Spleen (tissue), 13 donors: Measurements from ENCODE around the gene FAM72A. TPM values are rescaled to one million over a fixed set of nuclear protein-coding genes. Genes with fewer than 3 reads are reported as not detected.
A peak's percentile ranks its signal among the peaks of the same experiment; 100 is the strongest.
"Not testable (repeated sequence)": the region's sequence is repeated elsewhere in the genome, so short reads cannot be mapped to it uniquely, and the experiment has no call there.

Experiments
- DNase-seq: peaks from one replicate; pipeline ENCODE4 v3.0.0-alpha.2; 2020
- H3K27ac ChIP-seq, 8 donors: fragments of 200-600 bp; sonication (generic) in 7 of 8; 1 replicate in 4 of 8; 2 replicates in 4 of 8; pipeline versions ENCODE4 v1.5.0 to v1.8.0; 2016 to 2021; ENCODE audit warnings: inconsistent platforms in 4 of 8, mild to moderate bottlenecking in 4 of 8, moderate library complexity in 1 of 8
- H3K27me3 ChIP-seq, 7 donors: fragments of 200-600 bp; sonication (generic) in 6 of 7; replicated peaks in 1 of 7; 1 replicate in 4 of 7; 2 replicates in 3 of 7; pipeline versions ENCODE4 v1.5.0 to v1.8.0; 2016 to 2021; ENCODE audit warnings: inconsistent platforms in 3 of 7, mild to moderate bottlenecking in 1 of 7
- H3K36me3 ChIP-seq, 6 donors: fragments of 200-600 bp; sonication (generic) in 5 of 6; 1 replicate in 4 of 6; 2 replicates in 2 of 6; pipeline versions ENCODE4 v1.5.0 to v1.8.0; 2016 to 2021; ENCODE audit warnings: inconsistent platforms in 2 of 6
- H3K4me1 ChIP-seq, 6 donors: fragments of 200-600 bp; sonication (generic) in 5 of 6; 1 replicate in 3 of 6; 2 replicates in 3 of 6; pipeline versions ENCODE4 v1.5.0 to v1.8.0; 2016 to 2021; ENCODE audit warnings: inconsistent platforms in 3 of 6
- H3K4me3 ChIP-seq, 8 donors: fragments of 200-600 bp; sonication (generic) in 7 of 8; 1 replicate in 4 of 8; 2 replicates in 4 of 8; pipeline versions ENCODE4 v1.5.0 to v1.8.0; 2016 to 2021; ENCODE audit warnings: inconsistent platforms in 4 of 8, mild to moderate bottlenecking in 4 of 8, moderate library complexity in 2 of 8
- H3K9me3 ChIP-seq, 8 donors: fragments of 200-600 bp; sonication (generic) in 7 of 8; 1 replicate in 4 of 8; 2 replicates in 4 of 8; pipeline versions ENCODE4 v1.5.0 to v1.8.0; 2016 to 2021; ENCODE audit warnings: inconsistent platforms in 4 of 8
- POLR2AphosphoS5 ChIP-seq, 3 donors: sonication (generic); formaldehyde crosslinking; IDR thresholded peaks; one replicate each; pipeline ENCODE4 v1.5.1; 2017; ENCODE audit warnings: antibody characterized with exemption in 3 of 3
- WGBS, 5 donors: extraction: QIAGEN DNeasy Blood & Tissue Kit in 3 of 5; methylation state at CpG; one replicate each; pipeline versions ENCODE4 v1.1.5 to v1.1.7; 2013 to 2018; 5-methylcytosine and 5-hydroxymethylcytosine counted together
- intact Hi-C: fragments of 100-400 bp; cut with DNase I; formaldehyde crosslinking; loops from one replicate; pipeline ENCODE4 v1.15.0; 2023; ENCODE audit warnings: low total_unique reads
- long read RNA-seq, 2 donors: transcript quantifications; one replicate each; lab custom pipeline, GENCODE V29; 2026
- polyA plus RNA-seq, 3 donors: library from polyadenylated mRNA; stranded (reverse); fragments of 200-250 nt; gene quantifications; one replicate each; pipeline ENCODE4 v1.2.1, GENCODE V29; 2013
- total RNA-seq, 7 donors: library from RNA; depleted of rRNA in 3 of 7; stranded (reverse); fragments of >200 nt in 3 of 7; fragmentation: NEBNext Ultra II Directional in 4 of 7; extraction: Animal tissue kit (Norgen Biotek cat#: 25700) in 4 of 7; gene quantifications; one replicate each; pipeline versions ENCODE4 v1.1.0 to v1.2.1, GENCODE V29; 2016 to 2021
- donor health status: healthy with polysubstance abuse.
- donor health status: DM: no; HTN: no; CAD: no; lungs with moderate emphysema.
- donor health status: DM: no; HTN: no; CAD: no.
- donor health status: Bipolar disorder and iron deficiency.
- donor health status: healthy.
- donor health status: DM: no; HTN: no; CAD: no.
- donor health status: DM: yes; HTN: yes; CAD: no.

The FAM72A gene
- 10 to 100 TPM in 1 of 7 donors, 1 to 10 TPM in 6; 3.9 to 20.6 (median 7.3) TPM for total RNA-seq
- 1 to 10 TPM; 4.6 to 9.1 (median 7.8) TPM for polyA plus RNA-seq
- long read RNA-seq, donor 1, partial matches to known transcripts, result 0 of 2 reads
- long read RNA-seq, donor 1, other reads (novel, unspliced or antisense), result 0 of 2 reads
- long read RNA-seq, donor 2, transcript FAM72A-202 (4 exons, 2,398 nt), result major isoform, 5 of 8 reads
- long read RNA-seq, donor 2, partial matches to known transcripts, result 0 of 8 reads
- long read RNA-seq, donor 2, other reads (novel, unspliced or antisense), result 0 of 8 reads

- TF ChIP-seq POLR2AphosphoS5 (IDR thresholded peaks at IDR 0.05), result peak in 1 of 3 donors; percentile 6
- peak; percentile 98 for DNase-seq
- H3K36me3 ChIP-seq, H3K4me1 ChIP-seq, intact Hi-C loops, H3K27me3 ChIP-seq, H3K9me3 ChIP-seq: not testable (repeated sequence)
- Histone ChIP-seq H3K27ac (peak within 1 kb of the TSS; percentile 57 to 90 (median 88)), H3K4me3 (peak within 1 kb of the TSS; percentile 46 to 75 (median 58))
- 0 to 1% (median 0%) methylated on average over 13 to 22 of the region's 36 CpGs for WGBS, 5 donors
Observed at GRCh38 chr1:206202789-206203363, at the start of gene FAM72A. FAM72A (minus strand) TSS chr1:206202839; CDS start chr1:206202025, 814 bp downstream.

- 33 to 79% (median 63%) methylated on average over 2 of the region's 3 CpGs for WGBS, 5 donors
Observed at GRCh38 chr1:206250953-206251681, 48.5 kb upstream of the FAM72A start.

GRCh38 chr1:206246129-206246886 is 43.7 kb upstream of the FAM72A start:
- H3K4me3 ChIP-seq, H3K27ac ChIP-seq, H3K4me1 ChIP-seq, intact Hi-C loops, H3K36me3 ChIP-seq, H3K9me3 ChIP-seq, H3K27me3 ChIP-seq, DNase-seq: not testable (repeated sequence)
- WGBS, 5 donors, result no CpG with 5 or more reads among the region's 10 CpGs

More at GRCh38 chr1:206250953-206251681, 48.5 kb upstream of the FAM72A start:
- intact Hi-C loops, DNase-seq, H3K27ac ChIP-seq, H3K27me3 ChIP-seq, H3K36me3 ChIP-seq, H3K9me3 ChIP-seq, H3K4me1 ChIP-seq, H3K4me3 ChIP-seq: not testable (repeated sequence)

- H3K27ac ChIP-seq, H3K27me3 ChIP-seq, H3K4me3 ChIP-seq, H3K9me3 ChIP-seq, intact Hi-C loops, H3K36me3 ChIP-seq, DNase-seq, H3K4me1 ChIP-seq: not testable (repeated sequence)
- 70 to 91% (median 71%) methylated on average over 1 of the region's 3 CpGs for whole genome bisulfite sequencing, 5 donors
Observed at GRCh38 chr1:206245479-206245878, 42.8 kb upstream of the FAM72A start.

- 4 to 21% (median 11%) methylated on average over 1 to 3 of the region's 3 CpGs for WGBS, 5 donors
Observed at GRCh38 chr1:206243335-206243734, 40.7 kb upstream of the FAM72A start.

GRCh38 chr1:206240288-206240687 is 37.6 kb upstream of the FAM72A start:
- Histone ChIP-seq H3K27ac (peak overlapping the region in 1 of 8 donors; percentile 7), H3K4me1 (peaks cover 0 to 19% (median 1%) of the 10 kb centered on the region in 6 donors)
- H3K27me3 ChIP-seq, intact Hi-C loops, H3K4me3 ChIP-seq, DNase-seq, H3K9me3 ChIP-seq, H3K36me3 ChIP-seq: not testable (repeated sequence)
- WGBS, 5 donors, result 56 to 76% (median 65%) methylated on average over 4 of the region's 4 CpGs

More at GRCh38 chr1:206243335-206243734, 40.7 kb upstream of the FAM72A start:
- H3K36me3 ChIP-seq, H3K27me3 ChIP-seq, intact Hi-C loops, DNase-seq, H3K4me3 ChIP-seq, H3K9me3 ChIP-seq: not testable (repeated sequence)
- peaks cover 0 to 19% (median 1%) of the 10 kb centered on the region in 6 donors for H3K4me1 ChIP-seq
- peak overlapping the region in 4 of 8 donors; percentile 46 to 60 (median 52) for H3K27ac ChIP-seq

GRCh38 chr1:206235190-206235589 is 32.6 kb upstream of the FAM72A start:
- intact Hi-C loops, DNase-seq, H3K4me3 ChIP-seq, H3K9me3 ChIP-seq, H3K36me3 ChIP-seq, H3K27me3 ChIP-seq, H3K27ac ChIP-seq: not testable (repeated sequence)
- peaks cover 0 to 12% (median 0%) of the 10 kb centered on the region in 6 donors for H3K4me1 ChIP-seq
- 50% methylated on average over 1 of the region's 2 CpGs; no CpG with 5 or more reads in 4 of the 5 donors for WGBS, 5 donors

- H3K27me3 ChIP-seq, intact Hi-C loops, H3K27ac ChIP-seq, H3K4me1 ChIP-seq, H3K9me3 ChIP-seq, H3K4me3 ChIP-seq, DNase-seq, H3K36me3 ChIP-seq: not testable (repeated sequence)
- 70 to 97% (median 82%) methylated on average over 2 to 3 of the region's 3 CpGs for WGBS, 5 donors
Observed at GRCh38 chr1:206234189-206234916, 31.7 kb upstream of the FAM72A start.

GRCh38 chr1:206232970-206233645 is 30.5 kb upstream of the FAM72A start:
- not testable (repeated sequence) for DNase-seq, H3K36me3 ChIP-seq

More at GRCh38 chr1:206232970-206233645, 30.5 kb upstream of the FAM72A start:
- H3K4me1 ChIP-seq, H3K27ac ChIP-seq, H3K27me3 ChIP-seq, H3K4me3 ChIP-seq, intact Hi-C loops, H3K9me3 ChIP-seq: not testable (repeated sequence)
- WGBS, 5 donors, result 9 to 34% (median 26%) methylated on average over 1 to 3 of the region's 5 CpGs
